ENCODE measurements around the gene CD1D.
"Not testable (repeated sequence)": the region's sequence is repeated elsewhere in the genome, so short reads cannot be mapped to it uniquely, and the experiment has no call there.

CD1D gene

DNA sequence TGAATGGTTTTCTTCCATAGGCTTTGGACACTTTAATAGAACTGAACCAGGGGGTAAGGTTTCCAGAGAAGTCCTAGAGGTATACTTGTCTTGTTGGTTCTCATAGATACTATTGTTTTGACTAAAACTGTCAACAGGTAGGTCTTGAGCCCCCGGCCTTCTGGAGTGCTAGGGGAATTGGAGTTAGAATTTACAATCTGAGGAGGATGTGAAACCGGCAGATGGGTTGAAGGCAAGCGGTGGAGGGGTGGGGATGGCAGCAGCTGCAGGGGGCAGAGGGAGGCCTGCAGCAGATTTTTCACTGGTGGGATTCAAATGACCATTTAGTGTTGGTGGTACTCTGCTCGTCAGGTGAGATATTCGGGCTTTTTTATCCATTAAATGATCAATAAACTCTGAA is 4.3 kb upstream of the CD1D start:
- Histone ChIP-seq H3K4me1 (ENCODE audit: low read length) (peaks cover 57% of the 10 kb centered on the region), H4K20me1 (ENCODE audit: insufficient read depth, low read length) (no peaks in the 10 kb centered on the region), H3K79me2 (ENCODE audit: low read length) (no peaks in the 10 kb centered on the region), H3K9me3 (ENCODE audit: insufficient read depth, low read length) (no peaks in the 10 kb centered on the region), H3K4me3 (ENCODE audit: low read length) (peak overlapping the region; percentile 62), H2AFZ (ENCODE audit: low read depth, low read length) (no peak overlapping the region), H3K36me3 (replicated peaks; ENCODE audit: low read depth, low read length) (no peaks in the 10 kb centered on the region), H3K9ac (ENCODE audit: low read length) (no peak overlapping the region), H3K4me2 (ENCODE audit: low read length) (peak overlapping the region; percentile 66), H3K27me3 (ENCODE audit: low read depth, low read length) (peaks cover 39% of the 10 kb centered on the region), H3K27ac (ENCODE audit: low read length) (peak overlapping the region; percentile 41)
- TF ChIP-seq EZH2phosphoT487 (IDR thresholded peaks at IDR 0.05; ENCODE audit: low read depth), result no peak
- TF ChIP-seq, protein P1, sequence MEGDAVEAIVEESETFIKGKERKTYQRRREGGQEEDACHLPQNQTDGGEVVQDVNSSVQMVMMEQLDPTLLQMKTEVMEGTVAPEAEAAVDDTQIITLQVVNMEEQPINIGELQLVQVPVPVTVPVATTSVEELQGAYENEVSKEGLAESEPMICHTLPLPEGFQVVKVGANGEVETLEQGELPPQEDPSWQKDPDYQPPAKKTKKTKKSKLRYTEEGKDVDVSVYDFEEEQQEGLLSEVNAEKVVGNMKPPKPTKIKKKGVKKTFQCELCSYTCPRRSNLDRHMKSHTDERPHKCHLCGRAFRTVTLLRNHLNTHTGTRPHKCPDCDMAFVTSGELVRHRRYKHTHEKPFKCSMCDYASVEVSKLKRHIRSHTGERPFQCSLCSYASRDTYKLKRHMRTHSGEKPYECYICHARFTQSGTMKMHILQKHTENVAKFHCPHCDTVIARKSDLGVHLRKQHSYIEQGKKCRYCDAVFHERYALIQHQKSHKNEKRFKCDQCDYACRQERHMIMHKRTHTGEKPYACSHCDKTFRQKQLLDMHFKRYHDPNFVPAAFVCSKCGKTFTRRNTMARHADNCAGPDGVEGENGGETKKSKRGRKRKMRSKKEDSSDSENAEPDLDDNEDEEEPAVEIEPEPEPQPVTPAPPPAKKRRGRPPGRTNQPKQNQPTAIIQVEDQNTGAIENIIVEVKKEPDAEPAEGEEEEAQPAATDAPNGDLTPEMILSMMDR (IDR thresholded peaks at IDR 0.05; ENCODE audit: low read depth, low read length), result no peak

DNA sequence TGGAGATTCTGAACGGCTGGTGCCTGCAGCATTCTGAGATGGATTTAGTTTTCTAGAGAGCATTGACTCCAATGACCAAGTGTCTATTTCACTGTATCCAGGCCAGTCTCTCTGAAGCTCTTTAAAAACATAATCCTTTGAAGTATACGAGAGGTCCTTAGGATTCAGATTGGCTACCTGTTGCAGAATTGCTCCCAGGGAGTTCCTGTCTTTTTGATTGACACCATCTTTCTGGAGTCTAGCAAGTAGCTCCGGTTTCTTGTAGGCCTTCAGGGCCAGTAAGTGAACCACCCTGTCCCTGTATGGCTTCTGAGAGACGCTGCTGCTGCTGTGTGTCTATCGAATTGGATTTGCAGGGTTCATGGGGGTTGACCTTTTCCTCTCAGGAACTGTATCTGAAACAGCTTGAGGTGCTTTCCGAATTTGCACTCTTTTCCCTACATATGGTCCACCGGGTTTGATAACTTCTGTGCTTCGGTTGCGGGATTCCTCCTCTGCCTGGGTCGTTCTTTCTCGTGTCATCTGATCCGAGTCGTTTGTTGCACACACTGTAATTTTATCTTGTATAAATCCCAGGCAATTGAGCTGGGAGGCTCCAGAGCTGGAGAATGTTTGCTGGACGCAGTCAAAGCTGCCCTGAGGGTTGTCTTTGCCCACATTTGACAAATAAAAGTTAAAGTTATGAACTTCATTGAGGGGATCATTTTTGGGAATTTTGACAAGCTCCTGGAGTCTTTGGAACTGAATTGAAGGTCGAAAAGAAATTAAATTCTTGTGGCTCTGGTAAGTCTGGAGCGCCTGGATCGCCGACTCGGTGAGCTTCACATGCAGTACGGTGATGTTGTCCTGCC is 3.6 kb upstream of the CD1D start:
- not testable (repeated sequence) for H3K36me3 ChIP-seq (replicated peaks; ENCODE audit: low read depth, low read length); H4K20me1 ChIP-seq (ENCODE audit: insufficient read depth, low read length); H3K9ac ChIP-seq (ENCODE audit: low read length); H3K79me2 ChIP-seq (ENCODE audit: low read length); H2AFZ ChIP-seq (ENCODE audit: low read depth, low read length); H3K9me3 ChIP-seq (ENCODE audit: insufficient read depth, low read length)
- Histone ChIP-seq H3K4me3 (ENCODE audit: low read length) (peak overlapping the region; percentile 62), H3K27me3 (ENCODE audit: low read depth, low read length) (peaks cover 39% of the 10 kb centered on the region), H3K4me2 (ENCODE audit: low read length) (peak overlapping the region; percentile 66), H3K27ac (ENCODE audit: low read length) (peak overlapping the region; percentile 41), H3K4me1 (ENCODE audit: low read length) (peaks cover 59% of the 10 kb centered on the region)

DNA sequence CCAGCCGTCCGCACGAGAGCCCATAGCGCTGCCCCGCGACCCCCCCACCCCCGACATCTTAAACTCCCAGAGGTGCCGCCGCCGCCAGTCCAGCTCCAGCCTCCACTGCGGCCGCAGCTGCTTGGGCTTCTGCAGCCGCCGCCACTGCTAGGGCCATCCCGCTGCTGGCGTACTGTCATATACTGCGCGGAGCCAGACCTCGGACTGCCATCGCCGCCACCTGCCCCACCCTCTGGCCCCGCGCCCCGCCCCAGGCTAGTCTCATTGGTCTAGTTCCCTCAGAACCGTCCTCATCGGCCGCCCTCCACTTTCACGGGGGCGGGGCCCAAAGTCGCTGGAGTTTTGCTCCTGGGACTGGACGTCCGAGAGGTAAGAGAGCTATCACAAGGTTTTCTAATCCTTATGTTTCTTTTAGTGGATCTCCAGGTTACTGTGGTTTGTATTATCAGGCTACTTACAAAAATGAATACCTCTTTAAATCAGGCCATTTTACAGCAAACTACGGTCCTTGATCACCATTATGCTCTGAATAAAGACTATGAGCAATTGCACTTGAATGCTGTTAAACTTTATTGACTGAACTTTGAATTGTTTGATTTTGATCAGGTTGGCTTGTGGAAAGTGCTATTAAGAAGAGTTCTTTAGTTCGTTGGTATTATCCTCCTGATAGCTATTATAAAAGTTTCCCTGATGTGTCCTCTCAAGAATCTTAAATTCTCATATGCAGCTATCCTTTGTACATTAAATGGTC is 2.8 kb upstream of the CD1D start:
- Histone ChIP-seq H3K27me3 (ENCODE audit: low read depth, low read length) (peaks cover 38% of the 10 kb centered on the region), H3K27ac (ENCODE audit: low read length) (no peak overlapping the region), H3K4me1 (ENCODE audit: low read length) (peaks cover 59% of the 10 kb centered on the region), H3K4me2 (ENCODE audit: low read length) (peak overlapping the region; percentile 66), H2AFZ (ENCODE audit: low read depth, low read length) (no peak overlapping the region), H3K36me3 (replicated peaks; ENCODE audit: low read depth, low read length) (no peaks in the 10 kb centered on the region), H3K79me2 (ENCODE audit: low read length) (no peaks in the 10 kb centered on the region), H3K4me3 (ENCODE audit: low read length) (peak overlapping the region; percentile 62), H3K9ac (ENCODE audit: low read length) (no peak overlapping the region), H4K20me1 (ENCODE audit: insufficient read depth, low read length) (no peaks in the 10 kb centered on the region), H3K9me3 (ENCODE audit: insufficient read depth, low read length) (no peaks in the 10 kb centered on the region)
- no peak for TF ChIP-seq EZH2phosphoT487 (IDR thresholded peaks at IDR 0.05; ENCODE audit: low read depth)
- TF ChIP-seq, protein P1 (IDR thresholded peaks at IDR 0.05; ENCODE audit: low read depth, low read length), result no peak

DNA sequence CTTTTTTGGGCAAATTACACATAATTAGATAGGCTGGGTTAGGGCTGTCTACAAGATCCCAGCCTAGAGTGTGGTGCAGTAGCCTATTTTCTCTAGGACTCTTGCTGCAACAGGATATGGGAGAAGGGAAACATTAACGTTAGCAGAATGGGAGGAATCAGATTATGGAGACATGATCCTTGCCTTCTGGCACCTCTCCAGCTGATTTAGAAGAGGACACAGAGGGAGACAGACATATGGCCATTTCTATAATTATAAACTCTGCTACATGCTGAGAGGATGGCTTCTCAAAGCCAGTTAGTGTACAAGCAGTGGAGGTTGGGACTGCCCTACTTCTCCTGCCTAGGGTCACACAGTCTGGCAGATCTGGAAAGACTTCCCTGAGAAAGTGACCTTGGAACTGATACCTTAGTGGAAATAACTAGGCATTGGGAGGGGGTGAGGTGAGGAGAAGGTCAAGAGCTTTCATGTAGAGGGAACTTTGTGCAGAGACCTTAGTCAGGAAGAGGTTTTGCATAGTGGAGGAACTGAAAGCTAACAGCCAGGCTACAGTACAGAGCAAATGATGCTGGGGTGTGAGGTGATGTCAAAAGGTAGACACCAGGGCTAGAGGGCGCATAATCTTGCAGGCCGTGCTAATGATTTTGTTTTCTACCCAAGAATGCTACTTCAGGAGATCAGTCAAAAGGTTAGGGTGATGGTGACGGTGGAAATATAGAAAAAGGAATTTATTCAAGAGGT is 1.2 kb upstream of the CD1D start:
- peaks cover 39% of the 10 kb centered on the region for H3K27me3 ChIP-seq (ENCODE audit: low read depth, low read length)
- peak overlapping the region; percentile 51 for H3K9ac ChIP-seq (ENCODE audit: low read length)

More for the DNA sequence above, 1.2 kb upstream of the CD1D start:
- no peak for TF ChIP-seq EZH2phosphoT487 (IDR thresholded peaks at IDR 0.05; ENCODE audit: low read depth)
- TF ChIP-seq, protein P1 (IDR thresholded peaks at IDR 0.05; ENCODE audit: low read depth, low read length), result peak; percentile 60
- no peaks in the 10 kb centered on the region for H4K20me1 ChIP-seq (ENCODE audit: insufficient read depth, low read length)
- peak overlapping the region; percentile 83 for H3K4me2 ChIP-seq (ENCODE audit: low read length)
- no peaks in the 10 kb centered on the region for H3K9me3 ChIP-seq (ENCODE audit: insufficient read depth, low read length)
- H3K4me1 ChIP-seq (ENCODE audit: low read length), result peaks cover 59% of the 10 kb centered on the region
- no peaks in the 10 kb centered on the region for H3K79me2 ChIP-seq (ENCODE audit: low read length)
- H2AFZ ChIP-seq (ENCODE audit: low read depth, low read length), result no peak overlapping the region
- H3K27ac ChIP-seq (ENCODE audit: low read length), result peak overlapping the region; percentile 42
- peak overlapping the region; percentile 83 for H3K4me3 ChIP-seq (ENCODE audit: low read length)
- H3K36me3 ChIP-seq (replicated peaks; ENCODE audit: low read depth, low read length), result no peaks in the 10 kb centered on the region
